GM12801 (cell line): ENCODE results near the gene OPHN1.

Experiments used
- TF ChIP-seq, protein P1 (sequence below): IDR thresholded peaks from one replicate; pipeline ENCODE4 v1.5.1; 2011; ENCODE audit warnings: control low read depth; ENCODE audit not compliant: insufficient read length; ENCODE audit errors: extremely low read depth

OPHN1 gene

DNA sequence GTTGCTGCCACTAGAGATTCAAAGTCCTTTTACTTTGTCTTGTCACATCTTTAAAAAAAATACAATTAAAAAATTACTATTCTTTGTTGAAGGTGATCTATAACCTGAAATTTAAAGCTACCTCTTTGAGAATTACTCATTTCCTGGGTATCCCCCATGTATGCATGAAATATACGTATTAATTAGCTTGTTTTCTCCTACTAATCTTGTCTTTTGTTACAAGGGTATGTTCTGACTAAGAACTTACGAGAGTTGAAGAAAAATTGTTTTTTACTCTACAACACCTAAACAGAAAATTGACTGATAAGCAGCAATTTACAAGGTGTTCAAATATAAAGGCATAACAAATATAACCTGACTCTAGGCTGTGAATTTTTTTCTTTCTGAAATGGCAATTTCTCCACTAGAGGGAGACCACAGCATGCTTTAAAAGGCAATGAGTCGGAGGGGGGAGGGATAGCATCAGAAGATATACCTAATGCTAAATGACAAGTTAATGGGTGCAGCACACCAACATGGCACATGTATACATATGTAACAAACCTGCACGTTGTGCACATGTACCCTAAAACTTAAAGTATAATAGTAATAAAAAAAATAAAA, 249.6 kb downstream of the OPHN1 start:
- TF ChIP-seq, protein P1, sequence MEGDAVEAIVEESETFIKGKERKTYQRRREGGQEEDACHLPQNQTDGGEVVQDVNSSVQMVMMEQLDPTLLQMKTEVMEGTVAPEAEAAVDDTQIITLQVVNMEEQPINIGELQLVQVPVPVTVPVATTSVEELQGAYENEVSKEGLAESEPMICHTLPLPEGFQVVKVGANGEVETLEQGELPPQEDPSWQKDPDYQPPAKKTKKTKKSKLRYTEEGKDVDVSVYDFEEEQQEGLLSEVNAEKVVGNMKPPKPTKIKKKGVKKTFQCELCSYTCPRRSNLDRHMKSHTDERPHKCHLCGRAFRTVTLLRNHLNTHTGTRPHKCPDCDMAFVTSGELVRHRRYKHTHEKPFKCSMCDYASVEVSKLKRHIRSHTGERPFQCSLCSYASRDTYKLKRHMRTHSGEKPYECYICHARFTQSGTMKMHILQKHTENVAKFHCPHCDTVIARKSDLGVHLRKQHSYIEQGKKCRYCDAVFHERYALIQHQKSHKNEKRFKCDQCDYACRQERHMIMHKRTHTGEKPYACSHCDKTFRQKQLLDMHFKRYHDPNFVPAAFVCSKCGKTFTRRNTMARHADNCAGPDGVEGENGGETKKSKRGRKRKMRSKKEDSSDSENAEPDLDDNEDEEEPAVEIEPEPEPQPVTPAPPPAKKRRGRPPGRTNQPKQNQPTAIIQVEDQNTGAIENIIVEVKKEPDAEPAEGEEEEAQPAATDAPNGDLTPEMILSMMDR, result no peak

DNA sequence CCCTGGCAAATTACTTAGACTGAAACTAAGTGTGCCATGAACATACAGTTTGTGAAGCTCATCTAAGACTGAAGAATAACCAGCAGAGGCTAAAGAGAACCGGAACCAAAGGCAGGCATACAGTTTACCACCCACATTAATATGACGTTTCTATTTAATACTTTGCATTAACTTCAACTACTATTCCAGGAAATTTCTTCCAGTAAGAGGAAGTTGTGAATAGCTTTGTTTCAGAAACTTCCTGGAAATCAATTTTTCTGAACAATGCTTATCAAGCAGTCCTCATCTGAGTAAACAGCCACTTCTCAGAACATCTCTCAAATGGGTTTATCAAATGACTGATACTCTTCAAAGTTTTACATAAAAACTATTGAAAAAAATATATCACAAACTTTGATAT, 252.7 kb downstream of the OPHN1 start:
- TF ChIP-seq, protein P1, result no peak

DNA sequence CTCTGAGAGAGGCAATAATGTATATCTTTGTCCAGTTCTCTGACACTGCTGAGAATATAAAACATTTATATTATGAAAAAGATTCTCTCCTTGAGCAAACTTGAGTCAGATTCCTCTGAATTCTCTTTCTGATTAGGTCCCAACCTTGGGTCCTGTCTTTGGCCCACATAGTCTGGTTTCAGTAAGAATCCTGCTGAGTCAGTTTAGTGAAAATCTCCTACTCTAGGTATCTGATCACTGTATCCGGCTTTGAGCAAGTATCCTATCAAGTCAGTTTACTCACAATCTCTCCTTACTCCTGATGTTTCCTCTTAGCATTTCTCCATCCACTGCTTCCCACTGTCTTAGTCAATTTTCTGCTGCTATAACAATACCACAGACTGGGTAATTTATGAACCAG, 253.9 kb downstream of the OPHN1 start:
- TF ChIP-seq, protein P1, result no peak

DNA sequence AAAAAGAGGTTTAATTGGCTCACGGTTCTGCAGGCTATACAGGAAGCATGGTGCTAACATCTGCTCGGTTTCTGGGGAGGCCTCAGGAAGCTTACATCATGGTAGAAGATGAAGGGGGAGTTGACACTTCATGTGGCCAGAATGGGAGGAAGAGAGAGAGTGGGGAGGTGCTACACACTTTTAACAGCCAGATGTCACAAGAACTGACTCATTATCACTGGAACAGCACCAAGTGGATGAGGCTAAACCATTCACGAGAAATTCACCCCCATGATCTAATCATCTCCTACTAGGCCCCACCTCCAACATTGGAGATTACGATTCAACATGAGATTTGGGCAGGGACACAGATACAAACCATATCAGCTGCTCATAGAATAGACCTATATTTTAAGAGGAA, 255.8 kb downstream of the OPHN1 start:
- TF ChIP-seq, protein P1, result no peak

DNA sequence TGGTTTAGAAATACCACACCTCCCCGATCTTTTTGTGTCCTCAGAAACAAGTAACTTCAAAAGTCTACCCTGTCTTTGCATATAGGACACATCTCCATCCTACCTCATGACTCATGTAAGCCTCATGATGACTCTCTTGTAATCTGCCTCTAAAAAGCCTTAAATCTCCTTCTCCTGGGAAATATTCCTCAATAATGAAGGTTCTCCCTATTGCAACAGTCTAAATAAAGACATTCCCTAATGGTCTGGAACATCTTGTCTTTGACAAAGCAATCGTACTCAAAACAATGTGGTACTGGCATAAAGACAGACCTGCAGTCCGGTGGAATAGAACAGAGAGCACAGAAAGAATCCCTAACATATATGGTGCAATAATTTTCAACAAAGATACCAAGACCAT, 257.7 kb downstream of the OPHN1 start:
- TF ChIP-seq, protein P1, result no peak

DNA sequence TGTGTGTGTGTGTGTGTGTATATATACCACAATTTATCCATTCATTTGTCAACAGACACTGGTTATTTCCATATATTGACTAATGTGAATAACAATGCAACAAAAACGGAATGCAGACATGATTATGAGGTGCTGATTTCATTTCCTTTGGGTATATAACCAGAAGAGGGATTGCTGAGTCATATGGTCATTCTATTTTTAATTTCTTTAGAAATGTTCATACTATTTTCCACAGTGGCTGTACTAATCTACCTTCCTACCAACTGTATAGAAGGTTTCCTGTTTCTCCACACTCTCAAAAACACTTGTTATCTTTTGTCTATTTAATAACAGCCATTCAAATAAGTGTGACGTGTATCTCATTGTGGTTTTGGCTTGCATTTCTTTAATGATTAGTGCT, 269.9 kb downstream of the OPHN1 start:
- TF ChIP-seq, protein P1, result no peak

DNA sequence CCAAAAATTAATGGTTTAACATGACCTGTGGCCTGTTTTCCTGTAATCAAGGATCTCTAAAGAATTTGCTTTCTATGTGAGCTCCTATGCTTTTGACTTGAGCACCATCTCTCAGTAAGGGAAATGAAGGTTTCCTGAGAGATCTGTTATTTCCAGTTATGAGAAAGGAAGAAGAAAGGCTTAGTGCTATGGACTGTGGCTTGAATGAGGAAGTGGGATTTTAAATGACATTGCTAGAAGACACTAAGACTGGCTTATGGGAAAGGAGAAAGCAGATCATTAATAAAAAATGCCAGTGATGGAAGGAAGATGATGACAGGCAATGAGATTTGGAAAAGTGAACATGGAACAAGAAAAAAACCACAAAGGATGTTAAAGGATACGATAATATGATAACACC, 285.4 kb downstream of the OPHN1 start:
- TF ChIP-seq, protein P1, result no peak
